HG03175 (cell line): Measurements from ENCODE around the gene RXRB.

Source experiments
- ATAC-seq: cut with Tn5 transposase; IDR thresholded peaks from one replicate; pipeline ENCODE4 v1.9.1; 2021; ENCODE audit warnings: mild to moderate bottlenecking, moderate library complexity; ENCODE audit not compliant: unreplicated experiment

RXRB gene

GRCh38 chr6:33198159-33198852 is 2.2 kb downstream of the RXRB start:
- ATAC-seq: no peak

- no peak for ATAC-seq
These were observed 2.9 kb downstream of the RXRB start for GRCh38 chr6:33197431-33198048.

GRCh38 chr6:33195304-33196165 is 4.9 kb downstream of the RXRB start:
- ATAC-seq: no peak

GRCh38 chr6:33194431-33194979 is 6.0 kb downstream of the RXRB start:
- ATAC-seq: no peak

- no peak for ATAC-seq
These were observed 6.8 kb downstream of the RXRB start for GRCh38 chr6:33193619-33194018.

GRCh38 chr6:33192671-33193602 is 7.5 kb downstream of the RXRB start:
- no peak for ATAC-seq

- ATAC-seq: no peak
These were observed 8.3 kb downstream of the RXRB start, which contains the start of gene COL11A2 for GRCh38 chr6:33192105-33192646. Gene COL11A2 (minus strand): TSS chr6:33192467. CDS start chr6:33192240, 227 bp downstream.

- no peak for ATAC-seq
These were observed 8.9 kb downstream of the RXRB start for GRCh38 chr6:33191383-33192104.

GRCh38 chr6:33190504-33191107 is 9.9 kb downstream of the RXRB start:
- no peak for ATAC-seq

- no peak for ATAC-seq
These were observed 10.6 kb downstream of the RXRB start for GRCh38 chr6:33189625-33190448.

- no peak for ATAC-seq
These were observed 11.3 kb downstream of the RXRB start for GRCh38 chr6:33189164-33189563.

- ATAC-seq: no peak
These were observed 12.7 kb downstream of the RXRB start for GRCh38 chr6:33187809-33188208.

GRCh38 chr6:33185654-33186187 is 14.7 kb downstream of the RXRB start:
- ATAC-seq: no peak

- no peak for ATAC-seq
These were observed 15.3 kb downstream of the RXRB start for GRCh38 chr6:33185190-33185589.

GRCh38 chr6:33183071-33183683 is 17.3 kb downstream of the RXRB start:
- no peak for ATAC-seq

- no peak for ATAC-seq
These were observed 19.3 kb downstream of the RXRB start for GRCh38 chr6:33181141-33181540.

- no peak for ATAC-seq
These were observed 21.6 kb downstream of the RXRB start for GRCh38 chr6:33178755-33179475.
